ENCODE data around the gene MAGIX.

Gene MAGIX

DNA sequence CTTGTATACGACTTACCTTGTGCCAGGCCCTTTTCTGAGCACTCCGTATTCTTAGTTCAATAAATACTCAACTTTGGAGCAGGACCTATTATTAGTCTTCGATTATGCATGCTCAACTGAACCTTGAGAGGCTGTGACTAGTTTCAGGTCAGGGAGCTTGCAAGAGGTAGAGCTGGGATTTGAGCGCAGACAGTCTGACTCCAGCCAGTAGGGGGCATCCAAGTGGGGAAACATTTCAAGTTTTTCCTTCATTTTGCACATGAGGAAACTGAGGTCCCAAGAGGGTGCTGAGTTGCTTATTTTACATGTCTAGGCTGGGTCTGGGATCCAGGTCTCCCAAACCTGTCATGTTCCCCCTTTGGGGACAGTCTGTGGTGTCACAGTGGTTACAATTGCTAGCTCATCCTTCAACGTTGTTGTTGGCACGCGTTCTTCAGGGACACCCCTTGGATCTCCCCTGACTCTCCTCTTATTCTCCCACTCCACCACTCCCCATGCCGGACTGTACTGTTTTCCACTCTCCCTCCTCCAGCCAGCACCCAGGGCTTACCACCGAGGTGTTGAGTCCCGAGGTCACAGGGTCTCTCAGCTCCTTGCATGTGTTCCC lies 30.3 kb downstream of the MAGIX start:
- TF ChIP-seq SIN3A (IDR thresholded peaks at IDR 0.05; ENCODE audit: borderline replicate concordance, insufficient read depth, low read length) (no peak), POLR2AphosphoS5 (IDR thresholded peaks at IDR 0.05; ENCODE audit: low read depth, low read length) (no peak), TAF1 (IDR thresholded peaks at IDR 0.05; ENCODE audit: borderline replicate concordance, insufficient read depth, low read length) (no peak), FOXP2 (optimal IDR thresholded peaks at IDR 0.05; ENCODE audit: borderline replicate concordance, extremely low read depth, extremely low read length, insufficient read depth) (no peak)
- TF ChIP-seq, protein P1, sequence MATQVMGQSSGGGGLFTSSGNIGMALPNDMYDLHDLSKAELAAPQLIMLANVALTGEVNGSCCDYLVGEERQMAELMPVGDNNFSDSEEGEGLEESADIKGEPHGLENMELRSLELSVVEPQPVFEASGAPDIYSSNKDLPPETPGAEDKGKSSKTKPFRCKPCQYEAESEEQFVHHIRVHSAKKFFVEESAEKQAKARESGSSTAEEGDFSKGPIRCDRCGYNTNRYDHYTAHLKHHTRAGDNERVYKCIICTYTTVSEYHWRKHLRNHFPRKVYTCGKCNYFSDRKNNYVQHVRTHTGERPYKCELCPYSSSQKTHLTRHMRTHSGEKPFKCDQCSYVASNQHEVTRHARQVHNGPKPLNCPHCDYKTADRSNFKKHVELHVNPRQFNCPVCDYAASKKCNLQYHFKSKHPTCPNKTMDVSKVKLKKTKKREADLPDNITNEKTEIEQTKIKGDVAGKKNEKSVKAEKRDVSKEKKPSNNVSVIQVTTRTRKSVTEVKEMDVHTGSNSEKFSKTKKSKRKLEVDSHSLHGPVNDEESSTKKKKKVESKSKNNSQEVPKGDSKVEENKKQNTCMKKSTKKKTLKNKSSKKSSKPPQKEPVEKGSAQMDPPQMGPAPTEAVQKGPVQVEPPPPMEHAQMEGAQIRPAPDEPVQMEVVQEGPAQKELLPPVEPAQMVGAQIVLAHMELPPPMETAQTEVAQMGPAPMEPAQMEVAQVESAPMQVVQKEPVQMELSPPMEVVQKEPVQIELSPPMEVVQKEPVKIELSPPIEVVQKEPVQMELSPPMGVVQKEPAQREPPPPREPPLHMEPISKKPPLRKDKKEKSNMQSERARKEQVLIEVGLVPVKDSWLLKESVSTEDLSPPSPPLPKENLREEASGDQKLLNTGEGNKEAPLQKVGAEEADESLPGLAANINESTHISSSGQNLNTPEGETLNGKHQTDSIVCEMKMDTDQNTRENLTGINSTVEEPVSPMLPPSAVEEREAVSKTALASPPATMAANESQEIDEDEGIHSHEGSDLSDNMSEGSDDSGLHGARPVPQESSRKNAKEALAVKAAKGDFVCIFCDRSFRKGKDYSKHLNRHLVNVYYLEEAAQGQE (IDR thresholded peaks at IDR 0.05; ENCODE audit: insufficient read depth in 1 of 2, low read depth in 2 of 2, low read length in 2 of 2), result no peak

DNA sequence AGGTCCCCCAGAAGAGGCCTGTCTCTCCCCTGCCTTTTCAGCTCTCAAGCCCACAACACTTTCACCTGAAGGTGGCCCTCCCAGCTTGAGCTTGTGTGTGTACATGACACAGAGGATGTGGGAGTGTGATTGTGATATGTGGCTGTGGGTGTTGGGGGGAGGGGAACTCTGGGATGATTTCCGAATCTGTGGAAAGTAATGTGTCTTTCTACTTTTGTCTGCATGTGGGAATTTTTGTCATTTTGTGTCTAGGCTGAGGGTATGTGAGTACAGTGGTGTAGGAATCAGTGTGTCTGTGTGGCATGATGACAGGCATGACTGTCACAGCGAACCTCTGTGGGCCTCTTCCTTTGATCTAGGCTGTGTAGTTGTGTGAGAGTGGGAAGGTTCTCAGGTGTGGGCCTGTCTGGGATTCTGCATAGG lies 31.0 kb downstream of the MAGIX start:
- TF ChIP-seq FOXP2 (optimal IDR thresholded peaks at IDR 0.05; ENCODE audit: borderline replicate concordance, extremely low read depth, extremely low read length, insufficient read depth) (no peak), TAF1 (IDR thresholded peaks at IDR 0.05; ENCODE audit: borderline replicate concordance, insufficient read depth, low read length) (no peak), POLR2AphosphoS5 (IDR thresholded peaks at IDR 0.05; ENCODE audit: low read depth, low read length) (no peak), SIN3A (IDR thresholded peaks at IDR 0.05; ENCODE audit: borderline replicate concordance, insufficient read depth, low read length) (no peak)
- TF ChIP-seq, protein P1 (IDR thresholded peaks at IDR 0.05; ENCODE audit: insufficient read depth in 1 of 2, low read depth in 2 of 2, low read length in 2 of 2), result no peak

DNA sequence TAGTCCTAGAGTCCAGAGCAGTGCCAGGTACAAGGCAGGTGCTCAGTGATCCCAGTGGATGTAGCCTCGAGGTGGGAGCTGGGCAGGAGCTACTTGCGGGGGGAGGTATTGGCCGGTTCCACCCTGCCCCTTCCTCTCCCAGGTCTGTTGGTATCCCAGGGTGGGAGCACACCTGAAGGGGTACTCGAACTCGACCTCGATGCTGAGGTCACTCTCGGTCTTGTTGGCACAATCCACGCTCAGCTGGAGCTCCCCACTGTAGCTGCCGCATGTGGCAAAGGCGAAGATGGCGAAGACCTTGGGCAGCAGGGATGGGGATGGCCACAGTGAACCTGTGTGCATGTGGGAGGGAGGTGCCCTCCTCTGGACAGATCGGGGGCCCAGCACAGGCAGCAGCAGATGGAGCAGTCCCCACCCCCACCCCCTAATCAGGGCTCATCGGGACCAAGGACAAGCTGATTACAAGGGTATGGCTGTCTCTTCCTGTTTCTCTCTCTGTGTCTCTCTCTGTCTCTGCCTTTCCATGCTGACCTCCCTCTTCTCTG lies 35.1 kb downstream of the MAGIX start:
- TF ChIP-seq SIN3A (IDR thresholded peaks at IDR 0.05; ENCODE audit: borderline replicate concordance, insufficient read depth, low read length), result no peak
- no peak for TF ChIP-seq FOXP2 (optimal IDR thresholded peaks at IDR 0.05; ENCODE audit: borderline replicate concordance, extremely low read depth, extremely low read length, insufficient read depth)
- no peak for TF ChIP-seq TAF1 (IDR thresholded peaks at IDR 0.05; ENCODE audit: borderline replicate concordance, insufficient read depth, low read length)
- TF ChIP-seq, protein P1 (IDR thresholded peaks at IDR 0.05; ENCODE audit: insufficient read depth in 1 of 2, low read depth in 2 of 2, low read length in 2 of 2), result no peak
- TF ChIP-seq POLR2AphosphoS5 (IDR thresholded peaks at IDR 0.05; ENCODE audit: low read depth, low read length), result no peak

DNA sequence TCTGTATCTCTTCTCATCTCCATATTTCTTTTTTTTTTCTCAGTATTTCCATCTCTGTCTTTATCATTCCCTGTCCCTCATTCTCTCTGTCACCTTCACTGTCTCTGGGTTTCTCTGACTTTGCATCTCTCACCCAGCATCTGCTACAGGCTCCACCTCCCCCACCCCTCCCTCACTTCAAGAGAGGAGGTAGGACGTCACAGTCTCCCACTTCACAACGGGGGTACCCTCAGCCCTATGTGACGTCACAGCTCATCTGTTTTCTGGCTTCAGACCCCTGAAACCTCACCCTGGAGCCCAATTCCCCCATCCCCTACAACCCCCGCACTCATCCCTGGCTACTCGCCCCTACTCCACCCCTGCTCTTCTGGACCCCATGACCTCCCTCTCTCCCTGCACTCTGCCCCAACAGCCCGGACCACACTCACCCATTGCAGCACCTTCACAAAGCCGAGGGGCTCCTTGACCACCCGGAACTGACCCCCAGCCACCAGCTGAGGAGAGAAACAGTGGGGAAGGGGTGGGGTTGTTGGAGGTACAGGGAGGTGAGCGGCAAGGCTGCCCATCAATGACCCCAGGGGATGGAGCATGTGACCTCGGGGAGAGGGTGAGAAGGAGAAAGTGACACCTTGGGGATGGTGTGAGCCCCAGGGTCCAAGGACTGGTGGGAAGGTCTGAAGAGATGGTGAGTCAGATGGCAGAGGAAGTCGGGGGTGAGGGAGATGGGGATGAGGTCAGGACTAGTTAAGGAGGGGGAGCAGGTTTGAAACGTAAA lies 36.2 kb downstream of the MAGIX start:
- TF ChIP-seq TAF1 (IDR thresholded peaks at IDR 0.05; ENCODE audit: borderline replicate concordance, insufficient read depth, low read length) (no peak), POLR2AphosphoS5 (IDR thresholded peaks at IDR 0.05; ENCODE audit: low read depth, low read length) (no peak), FOXP2 (optimal IDR thresholded peaks at IDR 0.05; ENCODE audit: borderline replicate concordance, extremely low read depth, extremely low read length, insufficient read depth) (no peak), SIN3A (IDR thresholded peaks at IDR 0.05; ENCODE audit: borderline replicate concordance, insufficient read depth, low read length) (no peak)
- TF ChIP-seq, protein P1 (IDR thresholded peaks at IDR 0.05; ENCODE audit: insufficient read depth in 1 of 2, low read depth in 2 of 2, low read length in 2 of 2), result no peak
